HPDE6-E6E7 (cell line): ENCODE measurements around the gene NPTN.

Source experiments
- DNase-seq: peaks from one replicate; pipeline ENCODE4 v3.0.0; 2011; ENCODE audit warnings: missing footprints; ENCODE audit errors: extremely low spot score

Gene NPTN

DNA sequence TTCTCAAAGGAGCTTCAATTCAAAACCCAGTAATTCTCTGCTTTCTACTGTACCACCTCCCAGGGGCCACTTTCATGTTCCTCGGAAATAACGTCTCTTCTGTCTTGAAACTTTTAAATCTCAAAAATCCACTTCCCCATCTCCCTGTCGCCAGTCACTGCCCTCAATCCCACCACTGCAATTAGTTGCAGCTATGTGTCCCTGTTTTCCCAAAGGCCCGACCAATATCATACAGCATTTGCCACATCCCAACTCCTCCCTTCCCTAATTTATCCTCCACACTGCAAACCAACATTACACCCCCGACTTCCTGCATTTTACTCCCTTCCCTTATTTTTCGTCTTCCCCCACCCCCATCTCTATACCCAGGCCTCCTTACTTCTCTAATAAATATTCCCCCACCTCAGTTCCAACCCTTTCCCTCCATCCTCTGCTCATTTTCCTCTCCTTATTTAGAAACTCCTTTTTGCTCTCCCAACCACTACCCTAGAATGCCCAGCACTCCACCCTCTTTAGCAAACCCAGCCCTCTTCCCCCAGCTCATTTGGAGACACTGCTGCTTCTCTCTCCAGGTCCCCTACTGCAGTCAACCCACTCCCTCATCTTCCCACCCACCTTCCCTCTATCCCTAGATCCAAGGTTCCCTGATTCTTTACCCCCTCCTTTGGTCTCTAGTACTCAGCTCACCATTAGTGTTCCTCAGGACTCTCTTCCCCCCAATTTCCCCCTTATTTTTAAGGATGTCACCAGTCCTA is 1.1 kb downstream of the NPTN start:
- DNase-seq = no peak

- DNase-seq = no peak
These were observed 2.2 kb downstream of the NPTN start for GRCh38 chr15:73630921-73631362.

DNA sequence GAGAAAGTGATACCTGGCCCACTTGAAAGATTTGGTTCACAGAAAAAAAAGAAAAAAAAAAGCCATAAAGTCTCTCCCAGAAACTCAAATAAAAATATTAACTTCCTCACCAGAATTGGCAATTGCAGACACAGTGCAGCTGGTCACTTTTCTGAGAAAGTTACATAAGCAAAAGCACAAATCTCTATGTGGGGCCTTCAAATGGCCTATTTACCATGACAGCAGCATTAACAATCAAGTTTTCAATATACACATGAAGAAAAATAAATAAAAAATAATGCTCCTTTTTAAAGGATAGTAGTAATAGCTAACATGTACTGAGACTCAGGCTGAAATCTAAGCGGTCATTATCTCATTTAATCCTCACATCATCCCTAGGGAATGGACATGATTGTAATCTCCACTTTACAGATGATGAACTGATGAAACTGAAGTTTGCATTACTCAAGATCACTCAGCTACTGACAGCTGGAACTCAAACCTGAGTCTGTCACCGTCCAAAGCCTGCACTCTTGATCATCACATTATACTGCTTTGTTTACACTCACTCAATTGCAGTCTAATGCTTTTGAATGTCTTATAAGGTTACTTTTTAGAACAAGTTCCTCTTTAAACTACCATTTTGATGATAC is 3.3 kb downstream of the NPTN start:
- DNase-seq = no peak

DNA sequence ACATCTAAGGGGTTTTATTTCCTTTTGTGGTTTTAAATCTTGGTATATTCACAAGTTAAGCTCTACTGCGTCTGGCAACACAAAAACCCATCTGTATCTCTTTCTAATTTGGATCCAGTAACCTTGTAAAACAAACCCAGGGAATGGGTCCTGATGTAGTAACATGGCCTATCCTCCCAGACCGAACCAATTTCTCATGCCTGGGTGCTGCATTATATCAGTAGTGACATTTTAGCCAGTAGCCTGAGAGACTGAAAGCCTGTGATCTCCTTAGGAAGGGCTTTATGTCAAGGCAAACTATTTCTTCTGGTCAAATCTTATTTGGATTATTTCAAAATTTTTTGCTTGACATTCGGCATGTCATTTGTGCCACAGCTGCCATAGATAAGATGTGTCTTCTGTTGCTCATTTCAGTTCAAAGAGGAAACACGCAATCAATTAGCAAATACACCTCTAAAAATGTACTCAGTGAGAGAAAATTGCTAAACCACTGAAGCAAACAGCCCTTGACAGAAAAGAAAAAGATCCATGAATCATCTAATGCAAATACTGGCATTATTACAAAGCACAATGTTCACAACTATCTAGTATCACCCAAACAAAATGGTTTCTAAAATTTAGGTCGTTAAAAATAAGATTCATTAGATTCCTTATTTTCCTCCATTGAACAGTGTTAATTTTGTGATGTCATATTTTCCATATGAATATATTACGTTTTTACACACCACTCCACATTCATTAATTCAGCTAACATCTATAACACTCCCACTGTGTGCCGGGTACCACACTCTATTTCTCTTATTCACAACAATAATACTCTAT is 4.0 kb downstream of the NPTN start:
- no peak for DNase-seq

GRCh38 chr15:73628102-73628501 is 5.1 kb downstream of the NPTN start:
- no peak for DNase-seq

DNA sequence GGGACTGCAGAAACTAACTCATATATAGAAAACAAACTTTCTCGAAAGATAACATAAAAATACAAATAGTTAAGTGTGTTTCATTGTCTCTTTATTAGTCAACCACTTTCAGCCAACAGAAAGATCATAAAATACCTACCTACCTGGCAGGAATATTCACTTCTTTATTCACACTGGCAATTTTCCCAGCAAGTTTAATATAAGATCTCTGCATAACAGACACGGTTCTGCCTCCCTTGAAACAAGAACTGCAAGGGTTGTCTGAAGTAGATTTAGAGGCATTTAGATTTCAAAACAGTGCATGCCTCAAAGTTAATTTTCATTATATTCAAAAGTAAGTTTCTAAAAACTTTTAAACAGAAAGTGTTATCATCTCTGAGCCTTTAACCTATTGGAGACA is 7.1 kb downstream of the NPTN start:
- no peak for DNase-seq

DNA sequence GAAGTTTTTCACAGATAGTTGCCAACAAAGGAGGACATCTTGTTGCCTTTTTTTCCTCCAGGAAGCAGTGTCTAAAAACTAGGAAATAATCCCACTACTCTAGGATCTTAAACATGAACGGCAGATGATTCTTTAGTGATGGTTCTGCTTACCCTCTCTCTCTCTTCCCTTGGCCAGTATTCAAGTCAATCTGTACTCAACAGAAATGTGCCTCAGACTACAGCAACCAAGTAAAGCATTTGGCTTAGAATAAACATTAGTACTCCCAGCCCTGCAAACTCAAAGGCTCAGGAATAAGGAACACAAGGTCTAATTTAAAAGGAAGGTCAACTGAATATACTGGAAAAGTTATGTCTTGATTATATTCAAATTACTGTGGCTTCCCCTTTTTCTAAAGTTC is 8.7 kb downstream of the NPTN start:
- DNase-seq = no peak

DNA sequence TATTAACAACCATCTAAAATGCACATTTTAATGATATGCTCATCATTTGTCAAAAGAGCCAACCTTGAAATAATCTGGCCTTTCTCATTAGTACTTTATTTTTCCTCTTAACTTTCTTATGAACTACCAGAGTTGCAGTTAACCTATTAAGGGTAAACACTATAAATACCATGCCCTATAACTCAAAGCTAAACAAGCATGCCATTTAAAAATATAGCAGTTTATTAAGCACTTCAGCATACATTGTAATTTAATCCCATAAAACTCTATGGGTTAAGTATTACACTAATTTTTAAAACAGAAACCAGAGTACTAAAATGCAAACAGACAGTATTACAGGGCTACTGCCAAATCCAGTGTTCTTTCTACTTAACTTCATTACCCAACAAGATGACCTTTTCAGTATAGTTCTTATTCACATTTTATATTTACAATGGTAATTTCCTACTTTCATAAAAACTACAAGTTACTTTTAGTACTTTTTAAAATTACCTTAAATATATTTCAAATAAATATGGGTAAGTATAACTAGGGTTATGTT is 11.8 kb downstream of the NPTN start:
- no peak for DNase-seq

- no peak for DNase-seq
These were observed 13.1 kb downstream of the NPTN start for GRCh38 chr15:73620078-73620477.

- no peak for DNase-seq
These were observed 15.3 kb downstream of the NPTN start for GRCh38 chr15:73617913-73618312.

GRCh38 chr15:73617301-73617831 is 15.8 kb downstream of the NPTN start:
- DNase-seq = no peak

DNA sequence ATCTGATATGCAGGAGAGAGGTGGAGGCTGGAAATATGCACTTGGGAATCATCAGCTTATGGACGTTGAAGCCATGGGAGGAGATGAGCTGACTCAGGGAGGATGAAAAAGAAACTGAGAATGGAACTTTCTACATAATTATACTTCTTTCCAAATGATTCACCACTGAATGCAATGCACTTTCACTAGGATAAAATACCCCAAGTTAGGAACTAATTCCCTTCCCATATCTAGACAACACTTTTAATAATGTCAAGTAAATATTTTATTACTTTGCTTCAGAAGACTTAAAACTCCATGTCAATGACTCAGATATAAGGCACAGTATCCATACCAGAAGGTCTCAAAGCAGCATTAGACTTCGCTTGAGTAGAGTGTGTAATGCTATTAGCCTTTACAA is 24.2 kb downstream of the NPTN start:
- DNase-seq = no peak

GRCh38 chr15:73608475-73608874 is 24.7 kb downstream of the NPTN start:
- DNase-seq = no peak

GRCh38 chr15:73607843-73608242 is 25.3 kb downstream of the NPTN start:
- DNase-seq = no peak

DNA sequence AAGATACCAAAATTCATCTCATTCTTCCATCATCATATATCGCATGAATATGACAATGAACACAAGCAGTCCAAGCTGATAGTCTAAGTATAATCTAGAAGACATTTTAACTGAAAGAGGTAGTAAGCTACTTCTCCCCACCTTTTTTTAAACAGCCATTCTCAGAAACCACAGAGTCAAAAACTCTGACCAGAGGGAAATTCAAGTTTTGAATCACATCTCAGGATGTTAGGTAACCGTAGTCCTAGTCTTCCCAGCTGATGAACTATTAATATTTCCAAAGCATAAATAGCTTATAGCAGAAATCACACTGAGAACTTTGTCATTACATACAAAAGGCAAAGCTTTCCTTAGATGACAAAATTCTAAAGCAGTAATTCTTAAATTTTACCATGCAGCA is 25.8 kb downstream of the NPTN start:
- no peak for DNase-seq

DNA sequence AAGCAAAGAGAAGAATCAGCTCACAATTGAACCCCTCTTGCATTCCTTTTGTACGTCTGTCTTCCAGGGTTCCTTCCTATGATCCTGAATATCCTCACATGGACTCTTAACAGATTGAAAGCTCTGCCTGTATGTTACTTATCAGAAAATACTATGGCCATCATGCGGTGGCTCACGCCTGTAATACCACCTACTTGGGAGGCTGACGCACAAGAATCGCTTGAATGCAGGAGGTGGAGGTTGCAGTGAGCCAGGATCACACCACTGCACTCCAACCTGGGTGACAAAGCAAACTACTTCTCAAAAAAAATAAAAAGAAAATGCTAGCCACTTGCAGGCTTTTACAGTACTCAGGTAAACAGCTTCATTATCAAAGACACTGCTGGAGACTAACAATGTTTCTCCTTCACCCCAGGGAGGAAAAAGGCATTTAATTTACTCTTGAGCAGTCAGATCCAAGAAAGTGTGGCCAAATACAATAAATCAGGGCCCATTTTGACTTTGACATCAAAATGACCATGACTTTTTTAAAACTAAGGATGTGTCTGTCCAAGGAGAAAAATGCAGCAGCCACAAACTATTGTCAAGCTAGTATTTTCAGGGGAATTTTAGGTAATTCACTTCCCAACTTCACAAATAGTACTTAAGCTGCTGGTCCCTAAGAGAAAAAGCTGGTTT is 27.3 kb downstream of the NPTN start:
- no peak for DNase-seq

DNA sequence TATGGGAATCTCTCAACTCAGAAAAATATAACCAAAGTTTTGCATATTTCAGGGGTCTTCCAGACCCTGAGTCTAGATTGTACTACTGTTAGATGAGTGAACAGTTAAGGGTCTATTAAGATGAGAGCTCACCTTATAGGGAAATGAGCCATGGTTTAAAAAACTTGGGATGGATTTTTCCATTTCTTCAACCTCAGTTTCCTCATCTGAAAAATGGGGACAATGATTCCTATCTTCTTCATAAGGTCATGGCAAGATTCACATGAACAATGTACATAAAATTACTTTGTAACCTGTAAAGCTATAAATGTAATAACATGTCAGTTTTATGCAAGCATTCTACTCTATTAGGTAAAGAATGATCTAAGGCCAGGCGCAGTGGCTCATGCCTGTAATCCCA is 28.7 kb downstream of the NPTN start:
- no peak for DNase-seq

DNA sequence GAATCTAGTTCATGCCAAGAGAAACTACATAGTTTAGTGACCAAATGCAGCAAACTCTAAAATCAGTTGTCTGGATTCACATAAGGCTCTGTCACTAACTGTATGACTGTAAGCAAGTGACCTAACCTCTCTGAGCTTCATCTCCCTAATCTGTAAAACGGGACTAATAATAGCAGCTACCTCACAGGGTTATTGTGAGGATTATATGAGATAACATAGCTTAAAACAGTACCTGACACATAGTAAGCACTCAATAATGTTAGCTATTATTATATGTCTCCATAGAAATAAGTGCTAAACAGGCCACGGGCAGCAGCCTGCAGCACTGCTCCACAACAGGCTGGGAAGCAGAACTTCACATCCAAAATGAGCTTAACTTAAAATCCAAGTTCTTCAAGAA is 30.2 kb downstream of the NPTN start:
- DNase-seq = no peak

DNA sequence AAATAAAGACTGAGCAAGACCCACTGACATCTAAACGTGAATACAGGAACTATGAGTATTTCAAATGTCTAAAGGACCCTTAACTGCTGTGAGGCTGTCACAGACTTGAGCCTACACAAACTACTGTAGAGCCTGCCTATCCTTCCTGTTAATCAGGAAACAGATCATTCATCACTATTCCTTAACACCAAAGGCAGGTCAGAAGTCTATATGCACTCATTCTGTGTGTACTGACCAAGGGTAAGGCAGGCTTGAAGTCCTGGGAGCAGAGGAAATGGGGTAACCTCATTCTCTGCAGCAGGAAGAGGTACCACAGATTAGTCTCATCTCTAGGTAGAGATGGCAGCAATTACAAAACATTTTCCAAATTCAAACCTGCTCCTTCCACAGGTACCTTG is 30.7 kb downstream of the NPTN start:
- no peak for DNase-seq

DNA sequence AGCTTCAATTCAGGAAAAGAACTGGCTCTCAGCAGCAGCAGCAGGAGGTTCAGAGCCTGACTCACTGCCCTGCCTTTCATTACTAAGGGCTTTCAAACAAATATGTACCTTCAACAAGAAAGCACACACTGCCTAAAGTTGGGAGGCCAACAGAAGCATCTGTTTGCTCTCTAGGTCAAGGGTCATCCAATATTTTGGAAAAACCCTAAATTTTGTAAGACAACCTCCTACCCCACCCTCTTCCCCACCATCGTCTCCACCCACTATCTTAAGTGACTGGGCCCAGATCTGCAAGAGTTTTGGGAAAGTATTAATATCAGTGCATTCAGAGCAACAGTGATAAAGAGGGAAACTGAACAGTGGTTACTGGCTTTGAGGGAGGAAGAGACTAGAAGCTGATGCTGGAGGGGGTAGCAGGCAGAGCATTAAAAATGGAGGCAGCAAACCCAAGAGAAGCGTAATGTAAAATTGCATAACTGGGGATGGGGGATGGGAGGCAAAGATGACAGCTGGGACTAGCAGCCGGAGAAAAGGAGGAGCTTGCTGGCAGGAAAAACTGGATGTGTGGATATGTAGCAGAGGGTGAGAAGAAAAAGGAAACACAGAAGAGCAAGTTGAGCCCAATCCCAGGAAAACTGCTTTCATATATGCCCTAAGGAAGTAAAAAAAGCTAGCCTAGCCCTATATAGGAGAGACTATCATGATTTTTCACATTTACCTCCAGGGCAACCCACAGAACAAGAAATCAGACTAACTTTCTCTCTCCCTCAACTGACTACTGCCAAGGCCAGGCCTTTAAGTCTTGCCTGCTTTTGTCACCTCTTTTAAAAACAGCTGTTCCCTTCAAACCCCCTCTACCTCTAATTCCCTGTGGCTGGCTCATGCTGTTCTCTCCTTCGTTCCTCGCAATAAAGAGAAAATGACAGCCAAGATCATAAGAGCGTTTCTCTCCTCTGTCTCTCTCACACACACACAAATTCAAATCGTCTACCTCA is 31.4 kb downstream of the NPTN start:
- DNase-seq = peak; percentile 32
